Limb (tissue), 2 donors: ENCODE data around the gene RTP4.

ENCODE experiments used
- DNase-seq, 2 donors: peaks; one replicate each; pipeline ENCODE4 v3.0.0-alpha.2; 2016; ENCODE audit errors: extremely low spot score in 2 of 2

The RTP4 gene

GRCh38 chr3:187368251-187369088 is at the start of gene RTP4:
Gene RTP4 (plus strand): TSS chr3:187368385. CDS start chr3:187368442, 57 bp downstream.
- DNase-seq, result no peak

GRCh38 chr3:187318819-187319616 is 49.2 kb upstream of the RTP4 start:
- DNase-seq, result peak; percentile 64 to 75

- DNase-seq, result peak in 1 of 2 donors; percentile 69
Measured at GRCh38 chr3:187319699-187320302, 48.4 kb upstream of the RTP4 start.

GRCh38 chr3:187321766-187322165 is 46.4 kb upstream of the RTP4 start:
- DNase-seq, result no peak

- no peak for DNase-seq
Measured at GRCh38 chr3:187322291-187322690, 45.9 kb upstream of the RTP4 start.

- no peak for DNase-seq
Measured at GRCh38 chr3:187323091-187323490, 45.1 kb upstream of the RTP4 start.

GRCh38 chr3:187325632-187326031 is 42.6 kb upstream of the RTP4 start:
- no peak for DNase-seq

GRCh38 chr3:187327845-187328244 is 40.3 kb upstream of the RTP4 start:
- DNase-seq, result no peak

GRCh38 chr3:187328691-187329090 is 39.5 kb upstream of the RTP4 start:
- no peak for DNase-seq

GRCh38 chr3:187334904-187335303 is 33.3 kb upstream of the RTP4 start:
- no peak for DNase-seq

- DNase-seq, result no peak
Measured at GRCh38 chr3:187336322-187336721, 31.9 kb upstream of the RTP4 start.

GRCh38 chr3:187340578-187340977 is 27.6 kb upstream of the RTP4 start:
- DNase-seq, result no peak

GRCh38 chr3:187342255-187342654 is 25.9 kb upstream of the RTP4 start:
- DNase-seq, result no peak

GRCh38 chr3:187343670-187344069 is 24.5 kb upstream of the RTP4 start:
- no peak for DNase-seq

- DNase-seq, result no peak
Measured at GRCh38 chr3:187352581-187353575, 15.3 kb upstream of the RTP4 start.

- no peak for DNase-seq
Measured at GRCh38 chr3:187358068-187358467, 10.1 kb upstream of the RTP4 start.

GRCh38 chr3:187359798-187360486 is 8.2 kb upstream of the RTP4 start:
- DNase-seq, result no peak

GRCh38 chr3:187360596-187360995 is 7.6 kb upstream of the RTP4 start:
- no peak for DNase-seq

GRCh38 chr3:187361835-187362234 is 6.3 kb upstream of the RTP4 start:
- DNase-seq, result no peak

GRCh38 chr3:187367561-187368103 is 553 bp upstream of the RTP4 start:
- no peak for DNase-seq
